LNCaP clone FGC (cell line): ENCODE data around the gene PANK3.

Source experiments
- DNase-seq: peaks from one replicate; pipeline ENCODE4 v3.0.0-alpha.2; 2011; ENCODE audit warnings: low read depth
- H3K4me3 ChIP-seq: 2 replicates; pipeline ENCODE4 v1.5.1; 2011; ENCODE audit warnings: mild to moderate bottlenecking, low read depth, low read length, control low read depth
- CTCF ChIP-seq: IDR thresholded peaks from 2 replicates; pipeline ENCODE4 v1.5.1; 2012; ENCODE audit warnings: mild to moderate bottlenecking; ENCODE audit not compliant: control insufficient read depth, insufficient read depth; ENCODE audit errors: extremely low read depth

Gene PANK3

GRCh38 chr5:168531987-168532864 is 46.9 kb downstream of the PANK3 start:
- no peak for TF ChIP-seq CTCF
- H3K4me3 ChIP-seq: no peak overlapping the region
- no peak for DNase-seq

GRCh38 chr5:168531191-168531590 is 48.0 kb downstream of the PANK3 start:
- no peak overlapping the region for H3K4me3 ChIP-seq
- no peak for TF ChIP-seq CTCF
- DNase-seq: no peak

- no peak for TF ChIP-seq CTCF
- H3K4me3 ChIP-seq: no peak overlapping the region
- DNase-seq: no peak
Observed at GRCh38 chr5:168530621-168531150, 48.5 kb downstream of the PANK3 start.

- H3K4me3 ChIP-seq: no peak overlapping the region
- no peak for DNase-seq
- no peak for TF ChIP-seq CTCF
Observed at GRCh38 chr5:168529374-168530234, 49.6 kb downstream of the PANK3 start.

GRCh38 chr5:168528521-168529373 is 50.4 kb downstream of the PANK3 start, which contains the start of gene FBLL1:
Gene FBLL1 (plus strand): TSS chr5:168529305. CDS start chr5:168529505, 200 bp downstream.
- TF ChIP-seq CTCF: no peak
- no peak for DNase-seq
- no peak within 1 kb of the TSS for H3K4me3 ChIP-seq

- no peak for TF ChIP-seq CTCF
- no peak overlapping the region for H3K4me3 ChIP-seq
- no peak for DNase-seq
Observed at GRCh38 chr5:168527756-168528295, 51.3 kb downstream of the PANK3 start.
